DOHH2 (cell line): ENCODE measurements around the gene PREX1.
A peak's percentile ranks its signal among the peaks of the same experiment; 100 is the strongest.

Source experiments
- H3F3A ChIP-seq: fragments of 200-600 bp; sonication (generic), shearing (Covaris generic); 2 replicates; pipeline ENCODE4 v1.6.0; 2016; ENCODE audit warnings: antibody characterized with exemption, mild to moderate bottlenecking; ENCODE audit not compliant: control insufficient read depth, insufficient read depth
- H3K27ac ChIP-seq: fragments of 200-600 bp; sonication (generic); 2 replicates; pipeline ENCODE4 v1.5.1; 2014; ENCODE audit warnings: low read depth, mild to moderate bottlenecking, low read length, moderate library complexity
- H3K27me3 ChIP-seq: fragments of 200-600 bp; sonication (generic); 2 replicates; pipeline ENCODE4 v1.6.1; 2014; ENCODE audit warnings: mild to moderate bottlenecking, low read length, mixed read lengths; ENCODE audit not compliant: control insufficient read depth
- H3K36me3 ChIP-seq: fragments of 200-600 bp; sonication (generic); 2 replicates; pipeline ENCODE4 v1.6.1; 2014; ENCODE audit warnings: mild to moderate bottlenecking, low read length, moderate library complexity, mixed read lengths; ENCODE audit not compliant: control insufficient read depth
- H3K4me1 ChIP-seq: fragments of 200-600 bp; sonication (generic); 2 replicates; pipeline ENCODE4 v1.6.1; 2014; ENCODE audit warnings: mild to moderate bottlenecking, low read length, mixed read lengths; ENCODE audit not compliant: control insufficient read depth
- H3K4me2 ChIP-seq: fragments of 200-600 bp; sonication (generic); 2 replicates; pipeline ENCODE4 v1.6.0; 2014; ENCODE audit warnings: mild to moderate bottlenecking, low read length, moderate library complexity
- H3K4me3 ChIP-seq: fragments of 200-600 bp; sonication (generic); 2 replicates; pipeline ENCODE4 v1.5.1; 2014; ENCODE audit warnings: mild to moderate bottlenecking, low read length, mixed read lengths
- H3K79me2 ChIP-seq: fragments of 200-600 bp; sonication (generic); 2 replicates; pipeline ENCODE4 v1.6.1; 2014; ENCODE audit warnings: mild to moderate bottlenecking, low read length, mixed read lengths; ENCODE audit not compliant: control insufficient read depth
- H3K9me2 ChIP-seq: fragments of 200-600 bp; sonication (generic); replicated peaks from 2 replicates; pipeline ENCODE4 v1.6.1; 2014; ENCODE audit warnings: mild to moderate bottlenecking, low read length, mixed read lengths; ENCODE audit not compliant: control insufficient read depth
- H3K9me3 ChIP-seq: fragments of 200-600 bp; sonication (generic); 2 replicates; pipeline ENCODE4 v1.6.1; 2014; ENCODE audit warnings: antibody characterized with exemption, low read length, mixed read lengths; ENCODE audit not compliant: control insufficient read depth, insufficient read depth
- H4K20me1 ChIP-seq: fragments of 200-600 bp; sonication (generic); 2 replicates; pipeline ENCODE4 v1.6.0; 2014; ENCODE audit warnings: low read depth, mild to moderate bottlenecking, antibody characterized with exemption, low read length, moderate library complexity; ENCODE audit not compliant: control insufficient read depth, insufficient read depth
- CTCF ChIP-seq: fragments of 200-600 bp; sonication (generic); IDR thresholded peaks from one replicate; pipeline ENCODE4 v1.5.1; 2014; ENCODE audit warnings: antibody characterized with exemption, mild to moderate bottlenecking, low read depth, low read length; ENCODE audit not compliant: poor library complexity, severe bottlenecking
- EZH2phosphoT487 ChIP-seq: fragments of 200-600 bp; sonication (generic); IDR thresholded peaks from 2 replicates; pipeline ENCODE4 v1.6.1; 2017; ENCODE audit warnings: borderline replicate concordance, mild to moderate bottlenecking, antibody characterized with exemption, low read length, moderate library complexity, mixed read lengths

Gene PREX1

GRCh38 chr20:48821261-48821920 is 6.4 kb downstream of the PREX1 start:
- Histone ChIP-seq H3K4me3 (peak overlapping the region; percentile 42), H3K79me2 (no peaks in the 10 kb centered on the region), H3K9me2 (no peaks in the 10 kb centered on the region), H4K20me1 (no peaks in the 10 kb centered on the region; the same call in 1 of the 2 replicates), H3K4me1 (peaks cover 100% of the 10 kb centered on the region), H3K9me3 (no peaks in the 10 kb centered on the region), H3K36me3 (no peaks in the 10 kb centered on the region), H3K27ac (peak overlapping the region; percentile 58), H3F3A (peaks cover 39% of the 10 kb centered on the region), H3K4me2 (peak overlapping the region; percentile 72), H3K27me3 (peaks cover 4% of the 10 kb centered on the region)
- no peak for TF ChIP-seq CTCF
- no peak for TF ChIP-seq EZH2phosphoT487

GRCh38 chr20:48820649-48820973 is 7.2 kb downstream of the PREX1 start:
- Histone ChIP-seq H3K4me1 (peaks cover 96% of the 10 kb centered on the region), H3K9me2 (no peaks in the 10 kb centered on the region), H3K36me3 (no peaks in the 10 kb centered on the region), H3K4me2 (peak overlapping the region; percentile 78), H3K4me3 (no peak overlapping the region), H3F3A (peaks cover 38% of the 10 kb centered on the region), H3K27me3 (no peaks in the 10 kb centered on the region; the same call in 1 of the 2 replicates), H3K9me3 (no peaks in the 10 kb centered on the region), H3K27ac (no peak overlapping the region), H4K20me1 (no peaks in the 10 kb centered on the region; the same call in 1 of the 2 replicates), H3K79me2 (no peaks in the 10 kb centered on the region)
- TF ChIP-seq EZH2phosphoT487 (no peak), CTCF (no peak)

- H3K4me3 ChIP-seq: no peak overlapping the region
- H3F3A ChIP-seq: peaks cover 32% of the 10 kb centered on the region
- no peaks in the 10 kb centered on the region for H3K79me2 ChIP-seq
- no peaks in the 10 kb centered on the region for H3K9me3 ChIP-seq
- no peaks in the 10 kb centered on the region for H3K36me3 ChIP-seq
- no peak overlapping the region for H3K27ac ChIP-seq
- H3K27me3 ChIP-seq: no peaks in the 10 kb centered on the region
- TF ChIP-seq EZH2phosphoT487 (no peak), CTCF (no peak)
- H3K9me2 ChIP-seq: no peaks in the 10 kb centered on the region
- peak overlapping the region; percentile 78 for H3K4me2 ChIP-seq
- no peaks in the 10 kb centered on the region; the same call in 1 of the 2 replicates for H4K20me1 ChIP-seq
- peaks cover 90% of the 10 kb centered on the region for H3K4me1 ChIP-seq
Measured at GRCh38 chr20:48819821-48820648, 7.8 kb downstream of the PREX1 start.
